Stimulated activated CD4-positive, alpha-beta T cell treated with anti-CD3 and anti-CD28 coated beads, Interleukin-4, amount 100 ng/mL, for 24 hours (primary cell): ENCODE data around the gene EPHA3.

Experiments used
- DNase-seq: peaks from one replicate; pipeline ENCODE4 v3.0.0-alpha.2; 2020

Gene EPHA3

GRCh38 chr3:89234620-89235019 is 127.2 kb downstream of the EPHA3 start:
- DNase-seq = no peak

DNA sequence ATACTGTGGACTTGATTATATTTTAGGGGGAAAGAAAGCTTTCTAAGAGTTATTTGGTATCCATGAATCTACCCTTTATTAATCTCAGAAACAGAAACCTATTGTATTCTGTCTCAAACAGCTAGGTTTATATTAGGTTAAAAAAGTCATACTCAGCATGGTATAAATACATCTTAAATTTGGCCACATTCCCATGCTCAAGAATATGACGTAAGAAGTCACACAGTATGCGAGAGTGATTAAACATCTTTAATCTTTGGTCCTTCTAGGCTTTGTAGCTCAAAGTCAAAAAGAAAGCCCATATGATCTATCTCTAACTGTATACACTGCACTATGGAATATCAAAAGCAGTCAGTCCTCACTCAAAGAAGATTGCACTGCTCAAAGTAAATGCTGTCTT is 131.4 kb downstream of the EPHA3 start:
- DNase-seq = no peak

DNA sequence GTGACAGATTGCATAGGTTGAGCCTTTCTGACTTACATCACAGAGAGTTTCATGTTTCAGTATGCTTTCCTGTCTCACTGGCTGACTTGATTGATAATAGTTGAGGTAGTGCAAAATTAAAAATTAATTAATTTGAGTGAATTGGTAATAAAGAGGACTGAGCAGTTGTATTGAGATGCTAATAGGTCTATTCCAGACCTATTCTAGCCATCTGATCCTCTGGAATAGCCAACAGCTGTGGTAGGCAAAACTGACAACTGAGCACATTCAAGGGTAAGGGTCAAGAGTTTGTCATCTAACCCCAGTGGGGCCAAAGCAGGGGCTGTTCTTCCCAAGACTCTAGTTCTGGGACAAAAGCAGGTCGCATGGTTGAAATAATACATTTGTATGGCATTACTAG is 132.4 kb downstream of the EPHA3 start:
- no peak for DNase-seq

GRCh38 chr3:89245612-89246011 is 138.2 kb downstream of the EPHA3 start:
- DNase-seq = no peak

DNA sequence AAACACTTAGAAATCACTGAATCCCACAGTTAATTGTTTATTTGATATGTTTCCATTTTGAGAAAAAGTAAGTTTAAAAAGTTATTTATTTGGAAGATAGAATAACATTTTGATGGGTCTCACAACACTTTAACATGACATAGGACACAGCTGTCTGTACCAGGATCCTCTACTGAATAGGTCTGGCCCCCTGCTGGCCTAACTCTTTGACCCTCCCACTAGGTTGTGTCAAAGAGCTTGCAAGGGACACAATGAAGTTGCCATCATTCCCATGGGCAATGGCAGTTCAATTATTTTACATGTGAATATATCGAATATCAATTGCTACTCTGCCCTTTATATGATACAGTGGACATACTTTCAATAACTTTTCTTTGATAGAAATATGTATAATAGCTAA is 138.9 kb downstream of the EPHA3 start:
- DNase-seq = no peak

DNA sequence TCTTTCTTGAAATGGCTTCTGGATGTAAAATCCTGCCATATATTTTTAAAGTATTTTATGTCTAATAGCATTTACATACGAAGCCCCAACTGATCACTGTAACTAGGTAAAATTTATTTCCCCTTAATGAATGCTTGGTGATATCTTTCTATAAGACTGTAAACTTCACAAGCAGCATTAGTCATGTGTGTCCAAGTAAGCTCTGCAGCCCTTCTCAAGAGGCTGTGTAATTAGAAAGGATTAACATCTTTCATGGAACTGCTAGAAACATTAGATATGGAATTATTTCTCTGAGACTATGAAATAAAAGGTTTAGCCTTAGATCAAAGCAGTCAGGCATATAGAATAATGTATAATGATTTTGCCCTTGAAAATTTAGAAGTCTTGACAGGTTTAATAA is 143.3 kb downstream of the EPHA3 start:
- DNase-seq = no peak

GRCh38 chr3:89252016-89252415 is 144.6 kb downstream of the EPHA3 start:
- DNase-seq = no peak

- no peak for DNase-seq
Measured at GRCh38 chr3:89252860-89253259, 145.4 kb downstream of the EPHA3 start.

DNA sequence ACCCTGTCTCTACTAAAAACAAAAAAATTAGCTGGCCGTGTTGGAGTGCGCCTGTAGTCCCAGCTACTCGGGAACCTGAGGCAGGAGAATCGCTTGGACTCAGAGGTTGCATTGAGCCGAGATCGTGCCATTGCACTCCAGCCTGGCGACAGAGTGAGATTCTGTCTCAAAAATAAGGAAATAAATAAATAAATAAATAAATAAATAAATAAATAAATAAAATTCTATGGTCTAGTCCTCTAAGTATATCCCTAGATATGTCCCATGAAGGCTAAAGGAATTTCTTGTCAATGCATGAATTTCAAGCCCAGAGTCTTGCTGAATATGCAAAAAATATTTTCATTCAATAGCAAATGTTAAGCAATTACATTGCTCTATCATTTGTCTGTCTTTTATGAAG is 149.0 kb downstream of the EPHA3 start:
- DNase-seq = no peak

DNA sequence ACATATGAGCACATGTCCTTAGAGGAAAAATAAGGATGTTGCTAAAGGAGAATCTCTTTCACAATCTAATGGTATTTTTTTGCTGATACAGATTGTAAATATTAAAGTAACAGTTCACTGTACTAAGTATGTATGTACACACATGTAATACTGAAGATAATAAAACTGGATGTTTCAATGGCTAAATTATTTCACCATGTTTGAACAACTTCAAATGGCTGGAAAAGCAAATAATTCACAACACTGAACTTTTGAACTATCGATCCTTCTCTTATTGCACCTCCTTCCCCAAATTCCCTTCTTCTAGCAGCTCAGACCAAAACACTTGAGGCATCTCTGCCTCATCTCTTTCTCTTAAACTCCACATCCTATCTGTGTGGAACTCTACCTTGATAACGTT is 149.5 kb downstream of the EPHA3 start:
- no peak for DNase-seq

DNA sequence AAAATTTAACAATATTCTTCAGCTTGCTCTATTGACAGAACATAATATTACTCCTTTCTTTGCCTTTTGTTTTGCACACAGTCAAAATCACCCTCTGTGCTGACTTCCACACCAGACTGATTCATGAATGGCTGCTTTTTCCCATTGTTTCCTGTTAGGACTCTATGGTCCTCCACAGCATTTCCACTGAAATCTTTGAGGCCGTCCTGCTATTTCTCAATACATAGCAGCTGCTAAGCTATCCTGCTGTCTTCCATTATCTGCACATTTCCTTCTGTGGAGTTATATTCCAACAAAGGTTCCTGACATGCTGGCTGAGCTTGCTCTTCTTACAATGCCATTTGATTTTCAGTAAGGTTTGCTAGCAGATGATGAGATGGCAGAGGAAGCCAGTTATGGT is 153.3 kb downstream of the EPHA3 start:
- DNase-seq = no peak

DNA sequence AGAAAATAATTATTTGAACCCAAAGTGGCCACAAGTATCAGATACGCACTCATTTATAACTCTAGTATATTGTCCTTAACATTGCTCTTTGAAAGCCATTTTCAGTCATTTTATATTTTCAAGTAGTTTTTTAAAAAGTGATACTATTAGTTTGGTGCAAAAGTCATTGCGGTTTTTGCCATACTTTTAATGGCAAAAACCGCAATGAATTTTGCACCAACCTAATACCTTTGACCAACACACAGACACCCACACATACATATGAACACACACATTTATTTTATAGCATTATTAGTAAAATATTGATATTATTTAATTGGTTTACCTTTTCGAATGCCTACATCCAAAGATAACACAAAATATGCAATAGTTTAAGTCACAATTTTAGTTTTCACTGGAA is 154.3 kb downstream of the EPHA3 start:
- no peak for DNase-seq

- DNase-seq = no peak
Measured at GRCh38 chr3:89262309-89262929, 155.0 kb downstream of the EPHA3 start.

- no peak for DNase-seq
Measured at GRCh38 chr3:89264037-89264560, 156.7 kb downstream of the EPHA3 start.

DNA sequence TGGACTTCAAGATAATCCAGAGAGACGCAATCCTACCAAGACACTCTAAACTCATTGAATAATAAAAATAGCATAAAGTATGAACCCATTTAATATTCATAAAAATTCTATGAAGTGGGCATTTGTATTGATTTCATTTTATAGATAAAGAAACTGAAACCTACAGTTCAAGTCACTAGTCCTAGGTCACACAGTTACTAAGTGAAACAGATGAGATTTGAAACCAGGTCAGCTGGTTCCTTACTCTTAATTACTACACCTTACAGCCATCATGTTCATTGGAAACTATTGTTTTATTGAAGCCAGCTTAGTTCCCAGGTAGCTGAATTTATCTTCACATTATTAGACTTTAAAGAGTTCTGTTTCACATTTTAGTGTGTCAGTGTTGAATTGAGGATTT is 158.7 kb downstream of the EPHA3 start:
- DNase-seq = no peak

DNA sequence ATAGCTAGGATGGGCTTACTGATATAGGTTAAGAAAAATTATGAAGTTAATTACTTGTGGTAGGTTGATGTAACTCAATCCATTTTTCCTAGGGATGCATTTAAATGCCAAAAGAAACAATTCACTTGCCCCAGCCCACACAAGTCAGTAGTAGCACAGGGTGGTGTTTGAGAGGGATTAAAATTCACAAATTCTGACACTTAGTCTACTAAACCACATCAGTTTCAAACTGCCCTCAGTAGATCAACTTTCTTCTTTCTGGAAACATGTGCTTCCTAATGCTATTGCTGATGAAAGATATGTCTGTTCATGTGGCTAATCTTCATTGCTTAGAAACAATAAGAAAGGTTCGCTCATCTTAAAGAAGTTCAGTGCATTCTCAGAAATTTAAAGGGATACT is 160.6 kb downstream of the EPHA3 start:
- no peak for DNase-seq

GRCh38 chr3:89270201-89270600 is 162.8 kb downstream of the EPHA3 start:
- DNase-seq = no peak

DNA sequence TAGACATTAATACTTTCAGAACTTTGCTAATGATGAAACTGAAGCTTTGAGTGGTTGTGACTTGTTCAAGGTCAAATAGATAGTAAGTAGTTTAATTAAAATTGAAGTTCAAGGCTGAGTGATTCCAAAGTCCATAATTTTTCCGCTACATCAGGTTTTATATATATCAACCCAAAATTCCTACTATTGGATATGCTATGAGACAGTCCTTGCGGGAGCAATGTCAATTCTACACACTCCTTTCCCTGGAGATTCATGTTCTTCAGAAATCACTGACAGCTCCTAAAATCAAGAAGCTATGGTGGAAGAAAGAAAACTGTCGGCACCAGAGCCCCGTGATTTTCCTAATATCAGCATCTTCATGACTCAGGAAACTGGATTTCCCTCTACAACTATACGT is 167.6 kb downstream of the EPHA3 start:
- no peak for DNase-seq

DNA sequence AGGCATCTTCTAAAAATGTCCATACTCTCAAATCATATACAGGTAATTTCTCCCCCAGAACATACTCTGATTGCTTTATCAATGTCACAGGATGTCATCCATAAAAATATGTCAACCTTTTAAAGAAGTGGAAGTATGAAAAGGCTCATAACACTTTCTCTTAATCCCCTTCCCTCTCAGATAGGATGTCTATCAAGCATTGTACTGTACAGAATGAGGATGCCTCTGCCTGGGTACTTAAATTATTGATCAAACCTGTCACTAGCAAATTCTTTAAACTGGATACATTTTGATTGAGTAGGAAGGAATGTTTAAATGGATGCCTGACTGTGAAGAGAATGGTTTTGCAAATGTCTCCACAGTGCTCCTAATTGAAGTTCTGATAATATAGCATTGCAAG is 168.7 kb downstream of the EPHA3 start:
- no peak for DNase-seq

GRCh38 chr3:89278302-89279025 is 171.0 kb downstream of the EPHA3 start:
- DNase-seq = no peak

DNA sequence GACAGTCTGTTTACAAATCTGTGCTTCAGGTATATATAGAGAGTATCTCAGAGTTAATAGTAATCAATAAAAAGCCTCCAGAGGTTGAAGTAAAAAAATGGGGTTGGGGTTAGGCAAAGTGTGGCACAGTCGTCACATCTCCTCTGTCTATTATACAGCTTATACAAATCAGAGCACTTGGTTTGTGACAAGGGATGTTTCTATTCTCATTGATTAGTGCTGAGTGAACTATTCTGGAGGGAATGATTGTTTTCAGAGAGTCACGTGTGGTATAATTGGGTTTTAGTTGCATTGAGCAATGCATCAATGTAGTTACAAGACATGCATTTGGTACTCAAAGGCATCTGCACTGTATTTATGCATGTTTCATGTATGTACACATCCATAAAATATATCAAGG is 172.9 kb downstream of the EPHA3 start:
- DNase-seq = no peak

GRCh38 chr3:89280822-89281365 is 173.5 kb downstream of the EPHA3 start:
- DNase-seq = no peak

DNA sequence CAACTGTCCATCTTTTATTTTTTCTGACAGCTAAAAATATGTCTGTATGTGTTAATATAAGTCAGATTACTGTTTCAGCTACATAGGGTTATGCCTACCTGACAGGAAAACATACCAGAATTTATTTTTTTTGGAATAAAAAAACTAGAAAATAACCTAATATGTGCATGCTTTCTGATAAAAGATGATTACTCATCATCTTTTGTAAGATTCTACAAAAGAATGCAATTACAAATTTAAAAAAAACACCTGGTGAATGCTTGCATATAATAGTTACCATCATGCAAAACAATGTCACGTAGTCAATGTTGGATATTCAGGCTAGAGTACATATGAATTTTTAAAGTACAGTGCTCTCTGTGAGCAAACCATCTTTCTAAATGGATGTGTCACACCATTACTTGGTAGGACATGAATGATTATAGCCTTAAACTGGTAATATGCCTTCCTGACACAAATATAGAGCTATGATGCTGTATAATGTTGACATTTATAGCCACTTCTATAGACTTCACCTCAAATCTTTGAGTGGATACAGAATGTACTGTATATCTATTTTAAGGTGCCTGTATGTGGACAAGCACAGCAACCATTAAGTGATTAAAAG is 180.6 kb downstream of the EPHA3 start:
- no peak for DNase-seq

DNA sequence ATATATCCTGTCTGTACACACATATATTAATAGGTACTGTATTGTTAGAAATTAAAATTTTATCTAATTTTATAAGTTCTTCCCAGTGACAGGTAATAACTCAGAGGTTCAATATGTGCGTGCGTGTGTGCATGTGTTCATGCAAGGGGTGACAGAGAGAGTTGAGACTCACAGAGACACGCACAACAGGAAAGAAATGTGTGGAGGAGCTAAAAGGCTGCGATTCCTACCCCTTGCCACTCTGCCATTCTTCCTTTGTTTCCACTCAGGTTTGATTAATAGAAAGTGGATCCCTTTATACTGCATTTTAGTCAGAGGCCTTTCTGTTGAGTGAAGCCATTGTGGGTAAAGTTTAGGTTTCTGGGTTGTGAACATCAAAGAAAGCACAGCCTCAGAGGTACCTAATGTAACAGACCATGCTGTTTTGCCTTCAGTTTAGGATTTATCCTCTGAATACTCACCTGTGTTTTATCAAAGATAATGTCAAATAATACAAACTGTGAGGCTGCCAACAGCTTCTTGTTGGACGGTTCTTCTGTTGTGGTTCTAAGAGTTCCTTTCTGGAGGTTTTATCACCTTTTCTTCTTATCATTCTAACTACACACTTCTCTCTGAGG is 182.3 kb downstream of the EPHA3 start:
- DNase-seq = no peak
